ENCODE data around the gene CCNO.

DNA sequence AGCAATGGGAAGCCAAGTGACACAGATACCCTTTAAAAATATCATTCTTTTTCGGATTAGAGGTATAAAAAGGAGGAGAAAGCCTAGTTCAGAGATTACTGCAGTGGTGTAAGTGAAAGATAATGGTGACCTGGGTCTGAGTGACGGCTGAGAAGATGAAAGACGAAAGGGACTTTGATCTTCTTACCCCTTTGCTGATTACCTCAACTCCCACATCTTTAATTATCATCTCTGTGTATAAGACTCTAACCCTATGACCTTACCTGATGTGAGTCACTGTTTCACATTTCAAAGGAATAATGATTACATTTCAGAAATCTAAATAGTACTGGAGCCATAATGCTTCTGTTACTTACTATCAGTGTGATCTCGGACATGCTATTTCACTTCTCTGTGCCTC, 21.4 kb upstream of the CCNO start:
- TF ChIP-seq ZSCAN29 (IDR thresholded peaks at IDR 0.05) = no peak
- TF ChIP-seq MXI1 (IDR thresholded peaks at IDR 0.05; ENCODE audit: low read depth, low read length) = no peak
- TF ChIP-seq POLR2AphosphoS5 (IDR thresholded peaks at IDR 0.05; ENCODE audit: low read length) = no peak
- TF ChIP-seq MYC (IDR thresholded peaks at IDR 0.05; ENCODE audit: insufficient read depth, insufficient read length, insufficient replicate concordance, low read length, severe bottlenecking) = no peak
- TF ChIP-seq POLR2A (IDR thresholded peaks at IDR 0.05; ENCODE audit: low read depth, low read length) = no peak
- no peak for TF ChIP-seq YY1 (IDR thresholded peaks at IDR 0.05; ENCODE audit: low read depth, low read length)
- TF ChIP-seq, protein P1, sequence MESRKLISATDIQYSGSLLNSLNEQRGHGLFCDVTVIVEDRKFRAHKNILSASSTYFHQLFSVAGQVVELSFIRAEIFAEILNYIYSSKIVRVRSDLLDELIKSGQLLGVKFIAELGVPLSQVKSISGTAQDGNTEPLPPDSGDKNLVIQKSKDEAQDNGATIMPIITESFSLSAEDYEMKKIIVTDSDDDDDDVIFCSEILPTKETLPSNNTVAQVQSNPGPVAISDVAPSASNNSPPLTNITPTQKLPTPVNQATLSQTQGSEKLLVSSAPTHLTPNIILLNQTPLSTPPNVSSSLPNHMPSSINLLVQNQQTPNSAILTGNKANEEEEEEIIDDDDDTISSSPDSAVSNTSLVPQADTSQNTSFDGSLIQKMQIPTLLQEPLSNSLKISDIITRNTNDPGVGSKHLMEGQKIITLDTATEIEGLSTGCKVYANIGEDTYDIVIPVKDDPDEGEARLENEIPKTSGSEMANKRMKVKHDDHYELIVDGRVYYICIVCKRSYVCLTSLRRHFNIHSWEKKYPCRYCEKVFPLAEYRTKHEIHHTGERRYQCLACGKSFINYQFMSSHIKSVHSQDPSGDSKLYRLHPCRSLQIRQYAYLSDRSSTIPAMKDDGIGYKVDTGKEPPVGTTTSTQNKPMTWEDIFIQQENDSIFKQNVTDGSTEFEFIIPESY (IDR thresholded peaks at IDR 0.05) = no peak
- TF ChIP-seq, protein P2, sequence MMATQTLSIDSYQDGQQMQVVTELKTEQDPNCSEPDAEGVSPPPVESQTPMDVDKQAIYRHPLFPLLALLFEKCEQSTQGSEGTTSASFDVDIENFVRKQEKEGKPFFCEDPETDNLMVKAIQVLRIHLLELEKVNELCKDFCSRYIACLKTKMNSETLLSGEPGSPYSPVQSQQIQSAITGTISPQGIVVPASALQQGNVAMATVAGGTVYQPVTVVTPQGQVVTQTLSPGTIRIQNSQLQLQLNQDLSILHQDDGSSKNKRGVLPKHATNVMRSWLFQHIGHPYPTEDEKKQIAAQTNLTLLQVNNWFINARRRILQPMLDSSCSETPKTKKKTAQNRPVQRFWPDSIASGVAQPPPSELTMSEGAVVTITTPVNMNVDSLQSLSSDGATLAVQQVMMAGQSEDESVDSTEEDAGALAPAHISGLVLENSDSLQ (IDR thresholded peaks at IDR 0.05) = no peak

Data from GM12878 (cell line).